GM19452 (cell line): ENCODE results near the gene FBXL5.

Experiments used
- ATAC-seq: cut with Tn5 transposase; IDR thresholded peaks from one replicate; pipeline ENCODE4 v1.9.1; 2021; ENCODE audit not compliant: unreplicated experiment

The FBXL5 gene, protein sequence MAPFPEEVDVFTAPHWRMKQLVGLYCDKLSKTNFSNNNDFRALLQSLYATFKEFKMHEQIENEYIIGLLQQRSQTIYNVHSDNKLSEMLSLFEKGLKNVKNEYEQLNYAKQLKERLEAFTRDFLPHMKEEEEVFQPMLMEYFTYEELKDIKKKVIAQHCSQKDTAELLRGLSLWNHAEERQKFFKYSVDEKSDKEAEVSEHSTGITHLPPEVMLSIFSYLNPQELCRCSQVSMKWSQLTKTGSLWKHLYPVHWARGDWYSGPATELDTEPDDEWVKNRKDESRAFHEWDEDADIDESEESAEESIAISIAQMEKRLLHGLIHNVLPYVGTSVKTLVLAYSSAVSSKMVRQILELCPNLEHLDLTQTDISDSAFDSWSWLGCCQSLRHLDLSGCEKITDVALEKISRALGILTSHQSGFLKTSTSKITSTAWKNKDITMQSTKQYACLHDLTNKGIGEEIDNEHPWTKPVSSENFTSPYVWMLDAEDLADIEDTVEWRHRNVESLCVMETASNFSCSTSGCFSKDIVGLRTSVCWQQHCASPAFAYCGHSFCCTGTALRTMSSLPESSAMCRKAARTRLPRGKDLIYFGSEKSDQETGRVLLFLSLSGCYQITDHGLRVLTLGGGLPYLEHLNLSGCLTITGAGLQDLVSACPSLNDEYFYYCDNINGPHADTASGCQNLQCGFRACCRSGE

DNA sequence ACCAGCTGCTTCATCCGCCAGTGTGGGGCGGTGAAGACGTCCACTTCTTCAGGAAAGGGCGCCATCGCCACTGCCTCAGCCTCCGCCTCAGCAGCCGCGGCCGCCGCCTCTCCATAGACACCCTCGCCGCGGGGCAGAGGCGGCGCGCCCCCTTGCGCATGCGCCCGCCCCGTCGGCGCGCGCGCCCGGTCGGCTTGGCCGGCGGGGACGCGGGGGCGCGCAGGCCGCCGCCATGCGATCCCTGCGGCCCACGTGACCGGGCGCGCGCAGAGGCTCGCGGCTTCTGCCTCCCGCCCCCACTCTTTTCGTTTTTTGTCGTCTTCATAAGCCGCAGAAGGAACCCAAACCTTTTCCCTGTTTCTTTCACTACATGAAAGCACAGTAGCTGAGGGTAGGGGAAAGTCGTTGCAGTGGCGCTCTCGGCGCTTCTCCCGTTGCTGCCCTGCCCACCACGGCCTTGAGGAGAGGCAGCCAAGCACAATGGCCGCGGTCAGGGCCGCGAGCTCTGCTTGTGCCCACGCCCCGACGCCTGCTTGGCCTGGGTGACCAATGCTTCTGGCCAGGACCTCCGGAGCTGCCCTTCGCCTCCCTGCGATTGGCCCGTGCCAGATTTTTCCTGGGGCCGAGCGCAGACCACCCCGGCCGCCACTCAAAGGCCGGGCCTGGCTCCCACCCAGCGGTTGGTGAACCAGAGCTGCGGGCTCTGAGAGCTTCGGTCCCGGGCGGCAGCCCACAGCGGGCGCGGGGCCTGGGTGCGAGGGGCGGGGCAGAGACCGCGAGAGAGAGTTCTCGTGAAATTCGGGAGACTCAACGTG is at the start of gene FBXL5:
FBXL5 (minus strand) TSS at position 135 of the 815 bp plus-strand sequence; CDS start at position 65, 70 bp downstream.
- ATAC-seq, result peak; percentile 67

DNA sequence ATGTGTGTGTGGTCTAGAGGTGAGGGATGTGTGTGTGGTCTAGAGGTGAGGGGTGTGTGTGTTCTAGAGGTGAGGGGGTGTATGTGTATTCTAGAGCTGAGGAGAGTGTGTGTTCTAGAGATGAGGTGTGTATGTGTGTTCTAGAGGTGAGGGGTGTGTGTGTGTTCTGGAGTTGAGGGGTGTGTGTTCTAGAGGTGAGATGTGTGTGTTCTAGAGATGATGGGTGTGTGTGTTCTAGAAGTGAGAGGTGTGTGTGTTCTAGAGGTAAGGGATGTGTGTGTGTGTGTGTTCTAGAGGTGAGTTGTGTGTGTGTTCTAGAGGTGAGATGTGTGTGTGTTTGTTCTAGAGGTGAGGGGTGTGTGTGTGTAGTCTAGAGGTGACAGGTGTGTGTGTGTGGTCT is 49.0 kb upstream of the FBXL5 start:
- no peak for ATAC-seq

DNA sequence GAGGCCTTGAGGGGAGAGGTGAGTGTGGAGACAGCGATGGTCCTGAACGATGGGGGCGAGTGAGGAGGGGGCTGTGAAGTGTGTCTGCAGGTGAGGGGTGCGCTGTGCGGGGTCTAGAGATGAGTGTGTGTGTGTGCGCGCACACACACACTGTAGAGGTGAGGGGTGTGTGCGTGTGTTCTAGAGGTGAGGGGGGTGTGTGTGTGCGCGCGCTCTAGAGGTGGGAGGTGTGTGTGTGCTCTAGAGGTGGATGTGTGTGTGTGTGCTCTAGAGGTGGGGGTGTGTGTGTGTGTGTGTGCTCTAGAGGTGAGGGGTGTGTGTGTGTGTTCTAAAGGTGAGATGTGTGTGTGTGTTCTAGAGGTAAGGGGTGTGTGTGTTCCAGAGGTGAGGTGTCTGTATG is 48.3 kb upstream of the FBXL5 start:
- ATAC-seq, result no peak

DNA sequence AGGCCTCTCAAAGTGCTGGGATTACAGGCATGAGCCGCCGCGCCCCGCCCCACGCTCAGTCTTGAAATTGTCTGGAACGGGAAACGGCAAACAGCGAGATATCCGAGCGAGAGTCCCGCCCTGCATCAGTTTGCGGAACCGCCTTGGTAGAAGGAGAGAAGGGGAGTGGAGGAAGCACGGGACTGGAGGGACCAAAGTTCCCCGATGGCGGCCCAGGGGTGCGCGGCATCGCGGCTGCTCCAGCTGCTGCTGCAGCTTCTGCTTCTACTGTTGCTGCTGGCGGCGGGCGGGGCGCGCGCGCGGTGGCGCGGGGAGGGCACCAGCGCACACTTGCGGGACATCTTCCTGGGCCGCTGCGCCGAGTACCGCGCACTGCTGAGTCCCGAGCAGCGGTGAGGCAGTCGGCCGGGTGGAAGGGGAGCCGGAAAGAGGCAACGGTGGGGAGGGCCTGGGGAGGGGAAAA is 47.8 kb upstream of the FBXL5 start, which contains the start of gene BST1:
BST1 (plus strand) TSS at position 125 of the 463 bp plus-strand sequence; CDS start at position 205, 80 bp downstream.
- ATAC-seq, result peak; percentile 61

DNA sequence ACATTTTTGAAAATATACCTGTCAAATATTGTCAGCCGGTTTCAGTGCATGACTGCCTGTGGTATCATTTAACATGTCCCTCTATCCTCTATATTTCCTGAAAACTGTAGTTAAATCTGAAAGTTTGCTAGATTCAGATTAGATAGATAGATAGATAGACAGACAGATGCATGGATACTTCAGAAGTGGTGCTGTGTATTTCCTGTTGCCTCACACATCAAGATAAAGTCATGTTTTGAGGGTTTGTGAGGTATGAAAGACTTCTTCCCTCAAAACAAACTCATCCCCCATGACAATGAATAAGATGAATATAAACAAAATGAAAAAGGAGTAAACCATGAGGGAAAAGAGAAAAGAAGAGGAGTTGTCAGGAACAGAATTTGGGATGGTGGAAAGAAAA is 41.7 kb upstream of the FBXL5 start:
- ATAC-seq, result no peak

DNA sequence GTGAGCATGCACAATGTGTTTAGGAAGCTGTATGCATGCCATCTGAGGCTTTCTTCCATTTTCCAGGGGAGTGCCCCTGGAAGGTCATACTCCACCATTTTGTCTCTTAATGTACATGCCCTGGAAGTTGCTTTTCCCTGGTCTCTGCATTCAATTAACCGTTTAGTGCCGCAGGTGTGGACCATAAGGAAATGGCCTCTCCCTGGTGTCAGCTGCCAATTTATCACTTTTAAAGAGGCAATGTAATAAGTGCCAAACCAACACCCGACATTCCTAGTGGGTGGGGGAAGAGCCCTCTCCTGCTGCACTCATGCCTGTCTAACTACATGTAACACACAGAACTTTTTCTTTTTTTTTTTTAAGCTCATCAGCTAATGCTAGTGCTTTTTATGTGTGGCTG is 40.6 kb upstream of the FBXL5 start:
- no peak for ATAC-seq

DNA sequence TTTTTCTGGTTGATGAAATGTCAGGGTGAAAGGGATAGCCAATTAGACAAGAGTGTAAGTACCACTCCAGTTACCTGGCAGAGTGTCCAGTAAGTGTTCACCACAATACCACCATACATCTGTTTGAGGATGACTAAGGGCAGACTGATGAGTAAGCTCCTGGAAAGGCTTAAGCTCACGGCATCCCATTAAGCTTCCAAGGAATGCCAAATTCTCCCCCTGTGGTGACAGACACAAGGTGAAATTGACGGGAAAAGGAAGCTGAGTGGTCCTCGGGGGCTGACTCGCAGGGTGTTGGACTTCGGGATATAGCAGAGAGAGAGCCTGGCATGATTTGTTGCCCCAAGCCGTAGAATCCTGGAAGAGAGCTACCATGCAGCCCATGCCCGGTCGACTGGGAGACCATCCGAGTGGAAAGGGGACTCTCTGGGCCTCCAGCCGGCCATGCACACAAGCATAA is 40.1 kb upstream of the FBXL5 start:
- no peak for ATAC-seq

DNA sequence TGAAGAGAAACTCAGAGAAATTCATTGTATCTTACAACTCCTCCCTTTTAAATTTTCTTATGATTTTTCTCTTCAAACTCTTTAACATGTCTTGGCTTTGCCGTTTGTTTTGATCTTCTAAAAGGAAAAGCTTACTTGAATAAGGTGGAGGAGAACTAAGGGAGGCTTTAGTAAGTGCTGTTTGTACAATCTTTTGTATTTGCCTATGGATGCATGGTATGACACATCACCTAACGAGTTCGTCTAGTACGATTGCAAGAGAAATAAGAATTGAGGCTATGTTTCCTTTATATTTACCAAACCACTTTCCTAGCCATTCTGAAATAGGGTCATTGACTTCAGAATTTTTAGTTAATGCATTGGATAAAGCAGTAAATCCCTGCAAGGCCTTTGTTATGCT is 39.3 kb upstream of the FBXL5 start:
- ATAC-seq, result no peak

DNA sequence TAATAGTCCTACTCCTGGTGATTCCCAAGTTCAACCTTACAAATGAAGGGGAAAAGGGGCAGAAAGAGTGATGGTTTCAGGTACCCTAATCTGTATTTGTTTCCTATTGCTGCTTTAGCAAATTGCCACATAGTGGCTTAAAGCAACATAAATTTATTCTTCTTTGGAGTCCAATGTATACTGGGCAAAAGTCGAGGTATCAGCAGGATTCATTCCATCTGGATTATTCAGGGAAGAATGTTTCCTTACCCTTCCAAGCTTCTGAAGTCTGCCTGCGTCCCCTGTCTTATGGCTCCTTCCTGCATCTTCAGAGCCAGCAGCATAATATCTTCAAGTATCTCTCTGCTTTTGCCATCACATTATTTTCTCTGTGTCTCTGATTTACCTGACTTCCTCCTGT is 37.4 kb upstream of the FBXL5 start:
- no peak for ATAC-seq

DNA sequence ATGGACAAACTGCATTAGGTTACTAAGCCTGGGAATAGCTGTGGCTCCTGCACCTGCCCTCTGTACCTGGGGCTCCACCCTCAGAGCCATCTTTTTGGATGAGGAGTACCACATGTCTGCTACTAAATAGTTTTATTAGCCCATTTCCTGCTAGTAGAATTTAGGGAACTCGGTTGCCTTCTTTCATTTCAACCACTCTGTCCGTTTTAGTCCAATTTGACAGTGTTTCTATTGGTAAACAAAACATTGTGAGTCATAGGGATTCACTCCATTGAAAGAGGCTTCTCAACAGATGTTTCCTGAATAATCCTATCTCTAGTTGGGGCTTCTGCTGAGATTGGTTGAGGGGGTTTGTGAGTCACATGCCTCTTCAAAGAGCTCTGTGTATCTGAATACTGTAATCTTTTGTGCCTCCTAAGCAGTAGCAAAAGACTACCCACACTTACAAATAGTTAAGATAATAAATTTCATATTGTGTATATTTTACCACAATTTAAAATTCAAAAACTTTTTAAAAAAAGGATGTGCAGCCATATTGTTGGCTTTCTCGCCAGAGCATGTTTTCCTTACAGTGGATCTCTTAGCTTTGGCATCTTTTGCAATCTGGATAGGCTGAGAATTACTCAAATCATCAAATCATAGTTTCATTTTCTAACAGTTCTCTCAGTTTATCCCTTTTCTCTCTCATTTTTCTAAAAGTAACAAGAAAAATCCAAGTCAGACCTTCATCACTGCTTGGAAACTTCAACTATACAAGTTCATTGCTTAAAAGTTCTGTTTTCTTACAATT is 36.4 kb upstream of the FBXL5 start:
- ATAC-seq, result no peak

DNA sequence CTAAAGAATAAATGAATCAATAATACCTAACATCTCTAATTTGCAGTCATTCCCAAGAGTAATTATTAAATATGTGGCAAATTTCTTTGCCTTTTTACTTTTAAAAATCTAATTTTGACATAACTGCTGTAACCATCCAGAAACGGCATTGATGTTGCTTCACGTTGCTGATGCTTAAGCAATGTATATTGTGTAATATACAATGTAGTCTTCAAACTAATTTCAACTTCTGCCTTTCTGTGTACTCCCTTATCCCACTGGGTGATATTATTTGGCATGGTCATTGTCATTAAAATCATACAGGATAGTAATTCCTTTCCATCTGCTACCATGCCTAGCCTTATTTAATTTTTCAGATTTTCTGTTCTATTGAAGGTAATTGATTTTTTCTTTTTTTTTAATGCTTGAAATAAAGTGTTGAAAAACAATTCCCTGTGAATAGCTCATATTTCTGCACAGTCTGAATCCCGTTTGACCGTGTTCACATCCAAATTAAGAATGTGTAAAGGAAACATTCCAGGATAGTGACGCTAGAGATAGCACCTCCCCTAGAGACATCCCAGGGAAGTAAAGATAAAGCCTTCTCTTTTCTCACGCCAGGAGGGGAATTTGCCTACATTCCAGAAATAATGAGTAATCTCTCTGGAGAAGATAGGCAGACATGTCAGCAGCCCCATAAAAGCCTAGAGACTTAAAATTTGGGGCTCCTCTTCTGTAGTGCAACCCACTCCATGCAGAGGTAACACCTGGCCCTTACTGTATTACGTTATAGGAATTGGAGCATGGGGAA is 35.1 kb upstream of the FBXL5 start:
- no peak for ATAC-seq

DNA sequence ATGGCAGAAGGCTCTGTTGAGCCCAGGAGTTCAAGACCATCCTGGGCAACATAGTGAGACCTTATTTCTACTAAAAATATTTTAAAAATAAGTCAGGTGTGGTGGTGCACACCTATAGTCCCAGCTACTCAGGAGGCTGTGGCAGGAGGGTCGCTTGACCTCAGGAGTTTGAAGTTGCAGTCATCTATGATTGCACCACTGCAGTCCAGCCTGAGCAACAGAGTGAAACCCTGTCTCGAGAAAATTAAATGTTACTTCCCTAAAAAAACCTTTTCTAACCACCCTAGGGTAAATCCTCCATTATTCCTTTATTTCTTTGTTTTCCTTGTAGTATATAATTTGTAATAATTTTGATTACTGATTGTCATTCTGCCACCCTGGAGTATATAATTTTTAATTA is 34.4 kb upstream of the FBXL5 start:
- ATAC-seq, result no peak

DNA sequence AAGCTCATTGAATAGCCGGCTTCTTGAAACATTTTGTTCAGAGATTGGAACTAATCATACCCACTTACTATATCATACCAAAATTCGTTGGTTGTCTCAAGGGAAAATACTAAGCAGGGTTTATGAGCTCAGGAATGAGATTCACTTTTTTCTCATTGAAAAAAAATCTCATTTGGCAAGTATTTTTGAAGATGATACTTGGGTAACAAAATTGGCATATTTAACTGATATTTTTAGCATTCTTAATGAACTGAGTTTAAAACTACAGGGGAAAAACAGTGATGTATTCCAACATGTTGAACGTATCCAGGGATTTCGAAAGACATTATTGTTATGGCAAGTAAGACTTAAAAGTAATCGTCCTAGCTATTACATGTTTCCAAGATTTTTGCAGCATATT is 32.9 kb upstream of the FBXL5 start:
- ATAC-seq, result no peak

DNA sequence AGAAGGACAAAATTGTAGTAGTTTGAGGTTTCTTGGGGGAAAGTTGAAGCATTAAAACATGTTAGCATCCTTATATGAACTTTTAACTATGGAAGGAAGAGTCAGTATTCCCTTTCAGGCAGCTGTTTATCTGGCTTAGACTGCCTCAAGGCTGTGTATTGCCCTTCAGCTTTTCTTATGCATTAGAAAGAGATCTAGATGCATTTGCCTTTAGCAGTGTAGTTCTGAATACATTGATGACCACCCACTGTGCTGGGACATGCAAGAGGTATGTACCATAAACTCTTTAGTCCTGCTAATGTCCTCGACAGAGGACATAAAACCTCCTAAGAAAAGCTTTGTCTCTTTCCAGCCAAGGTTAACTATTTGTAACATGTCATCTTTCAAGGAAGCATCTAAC is 29.3 kb upstream of the FBXL5 start:
- ATAC-seq, result no peak

DNA sequence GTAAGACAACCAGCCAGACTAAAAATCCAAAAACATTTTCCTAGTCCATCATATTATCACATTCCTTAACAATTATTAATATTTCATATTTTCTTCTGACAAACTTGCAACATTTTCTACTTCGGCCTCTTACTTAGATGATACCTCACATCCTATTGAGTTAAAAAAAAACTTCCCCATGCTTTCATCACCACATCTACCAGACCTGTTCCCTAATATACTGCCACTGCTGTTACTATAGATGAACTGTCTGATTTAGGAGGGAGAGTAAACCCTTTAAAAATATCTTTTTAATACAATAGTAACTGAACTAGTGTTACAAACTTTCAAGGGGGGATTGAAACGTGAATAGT is 28.0 kb upstream of the FBXL5 start:
- no peak for ATAC-seq

DNA sequence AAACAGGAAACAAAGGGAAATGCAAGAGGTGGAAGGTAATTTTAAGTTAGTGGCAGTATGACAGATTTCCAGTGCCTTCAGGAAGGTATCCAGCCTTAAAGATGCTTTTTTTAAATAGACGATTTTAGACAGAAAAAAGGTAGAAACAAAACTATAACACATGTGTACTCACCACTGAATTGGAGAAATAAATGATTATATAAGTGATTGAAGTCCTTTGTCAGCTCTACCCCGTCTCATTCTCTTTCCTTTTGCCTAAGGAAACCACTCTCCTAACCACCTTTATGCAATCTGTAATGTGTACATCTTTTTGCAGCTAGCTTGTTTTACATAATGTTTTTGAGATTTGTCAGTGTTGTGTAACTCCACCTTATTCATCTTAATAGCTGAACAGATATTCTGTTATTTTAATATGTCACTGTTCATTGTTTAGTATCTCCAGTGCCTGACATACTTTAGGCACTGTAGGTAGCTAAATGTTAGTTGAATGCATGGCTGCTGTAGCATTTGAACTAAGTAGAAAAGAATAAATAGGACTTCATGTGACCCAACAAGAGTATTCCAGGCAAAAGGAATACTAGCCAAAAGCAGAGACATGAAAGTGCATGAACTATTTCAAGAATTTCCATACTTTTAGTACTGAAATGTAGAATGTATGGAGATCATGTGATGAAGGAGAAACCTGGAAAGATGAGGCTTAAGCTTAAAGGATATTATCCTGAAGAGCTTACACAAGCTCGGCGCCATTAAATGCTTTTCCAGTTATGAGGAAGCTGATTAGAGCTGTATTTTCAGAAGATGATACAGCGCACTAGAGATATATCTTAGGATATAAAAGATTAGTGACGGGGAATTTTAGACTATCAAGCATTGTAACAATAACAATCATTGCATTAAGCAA is 27.3 kb upstream of the FBXL5 start:
- no peak for ATAC-seq

DNA sequence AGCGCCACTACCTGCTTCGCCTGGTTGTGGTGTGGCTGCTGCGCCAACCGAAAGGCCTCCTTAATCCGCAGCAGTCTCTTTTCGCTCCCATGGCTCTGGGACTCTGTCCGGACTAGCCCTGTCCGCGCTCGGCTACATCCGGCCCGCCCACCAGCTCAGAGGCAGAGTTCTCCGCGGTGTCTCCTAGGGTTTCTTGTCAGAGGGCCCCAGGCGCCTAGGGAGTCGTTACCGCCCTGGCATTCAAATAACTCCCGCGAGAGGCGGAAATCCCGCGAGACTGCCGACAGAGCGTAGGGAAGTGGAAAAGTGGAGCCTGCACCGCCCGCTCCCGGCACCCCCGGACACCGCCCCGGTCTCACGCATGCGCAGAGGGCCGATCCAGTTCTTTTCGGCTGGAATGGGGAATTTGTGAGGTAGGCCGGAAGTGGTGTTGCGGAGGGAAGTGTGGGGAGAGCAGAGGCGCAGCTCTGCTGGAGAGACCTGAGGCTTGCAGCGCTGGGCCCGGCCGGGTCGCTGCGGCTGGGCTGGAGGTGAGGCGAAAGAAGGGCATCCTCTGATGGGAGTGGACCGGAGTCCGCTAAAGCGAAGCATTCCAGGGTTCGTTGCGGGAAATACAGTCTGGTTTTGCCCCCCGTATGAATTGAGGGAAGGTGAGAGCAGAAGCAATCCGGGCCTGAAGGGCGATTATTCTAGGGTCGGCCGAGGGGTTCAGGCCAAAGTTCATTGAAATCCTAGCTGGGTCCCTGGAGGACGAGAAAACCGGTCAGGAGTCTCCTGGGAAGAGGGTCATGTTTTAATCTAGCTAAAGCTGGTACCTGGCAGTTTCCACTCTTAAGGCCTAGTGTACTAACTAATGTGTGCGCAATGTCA is 26.4 kb upstream of the FBXL5 start, which contains the start of gene FAM200B:
FAM200B (plus strand) TSS at position 456 of the 870 bp plus-strand sequence. CDS start 5,151 bp downstream, outside the sequence.
- ATAC-seq, result peak; percentile 91

DNA sequence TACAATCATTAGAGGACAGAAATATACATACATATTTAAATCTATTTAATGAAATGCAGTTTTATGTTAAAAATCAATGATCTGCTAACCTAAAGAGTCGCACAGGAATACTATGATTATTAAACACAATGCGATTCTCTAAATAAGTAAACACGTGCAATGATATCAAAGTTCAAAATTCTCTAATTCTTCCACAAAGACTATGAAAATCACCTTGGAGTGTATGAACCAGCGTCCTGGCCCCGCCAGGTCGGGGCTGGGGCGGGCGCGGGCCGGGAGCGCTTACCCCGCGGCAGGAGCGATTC is 25.9 kb upstream of the FBXL5 start:
- no peak for ATAC-seq
